BJ (cell line): ENCODE measurements around the gene KIRREL1. TPM values are rescaled to one million over a fixed set of nuclear protein-coding genes. Genes with fewer than 3 reads are reported as not detected.

Experiments used
- CTCF ChIA-PET: fragments of 350-600 bp; formaldehyde crosslinking; extraction: SDS; loops from one replicate; lab custom pipeline; 2021; ENCODE audit warnings: antibody characterized with exemption, inconsistent platforms; lab: Yijun Ruan, JAX
- POLR2A ChIA-PET: fragments of 300-600 bp; sonication (Branson Sonifier 250); formaldehyde crosslinking; extraction: SDS; loops from one replicate; lab custom pipeline; 2021; ENCODE audit warnings: antibody characterized with exemption; lab: Charles Lee
- DNase-seq: peaks from one replicate; pipeline ENCODE4 v3.0.0-alpha.2; 2011; ENCODE audit warnings: low read depth
- H3K27me3 ChIP-seq: 2 replicates; pipeline ENCODE4 v1.6.0; 2011; ENCODE audit warnings: low read length; ENCODE audit not compliant: control insufficient read depth, insufficient read depth
- H3K36me3 ChIP-seq: 2 replicates; pipeline ENCODE4 v1.5.1; 2011; ENCODE audit warnings: low read length; ENCODE audit not compliant: control insufficient read depth, insufficient read depth
- H3K4me3 ChIP-seq: 2 replicates; pipeline ENCODE4 v1.5.1; 2011; ENCODE audit warnings: low read depth, mild to moderate bottlenecking, control low read depth, low read length
- CTCF ChIP-seq: IDR thresholded peaks from 2 replicates; pipeline ENCODE4 v1.5.1; 2011; ENCODE audit warnings: low read depth, mild to moderate bottlenecking, control low read depth, inconsistent platforms, low read length, moderate library complexity; ENCODE audit not compliant: insufficient read depth
- polyA plus RNA-seq: library from polyadenylated mRNA; depleted of rRNA; stranded (reverse); fragments of >200 nt; gene quantifications from 2 replicates; pipeline ENCODE4 v1.2.3, GENCODE V29; 2011

The KIRREL1 gene
- polyA plus RNA-seq, 1 experiment: 65.1 TPM

GRCh38 chr1:158101455-158101854, 108.0 kb downstream of the KIRREL1 start:
- CTCF ChIA-PET: interaction anchor here (0.8 to 11.4 kb wide), 5 partner anchors 14 to 131 kb away, joined by 4 to 187 read pairs (median 5); no protein-coding TSS in a partner anchor
- POLR2A ChIA-PET: interaction anchor here (0.6 kb wide), 1 partner anchor 82 kb away, joined by 3 read pairs; no protein-coding TSS in a partner anchor
- no peak for DNase-seq

GRCh38 chr1:158101927-158102326, 108.5 kb downstream of the KIRREL1 start:
- POLR2A ChIA-PET: interaction anchor here (0.6 kb wide), 1 partner anchor 83 kb away, joined by 3 read pairs; no protein-coding TSS in a partner anchor
- CTCF ChIA-PET: interaction anchor here (0.8 to 11.4 kb wide), 5 partner anchors 14 to 132 kb away, joined by 4 to 187 read pairs (median 5); no protein-coding TSS in a partner anchor
- Histone ChIP-seq H3K36me3 (no peaks in the 10 kb centered on the region; the same call in 1 of the 2 replicates), H3K27me3 (peaks cover 1% of the 10 kb centered on the region; the same call in 1 of the 2 replicates), H3K4me3 (no peak overlapping the region)
- TF ChIP-seq CTCF: no peak
- DNase-seq: peak; percentile 21

More at GRCh38 chr1:158101455-158101854, 108.0 kb downstream of the KIRREL1 start:
- Histone ChIP-seq H3K27me3 (peaks cover 1% of the 10 kb centered on the region; the same call in 1 of the 2 replicates), H3K36me3 (peaks cover 2% of the 10 kb centered on the region), H3K4me3 (no peak overlapping the region)
- TF ChIP-seq CTCF: no peak

GRCh38 chr1:158102881-158103674, 109.6 kb downstream of the KIRREL1 start:
- Histone ChIP-seq H3K36me3 (no peaks in the 10 kb centered on the region), H3K4me3 (no peak overlapping the region), H3K27me3 (peaks cover 1% of the 10 kb centered on the region; the same call in 1 of the 2 replicates)
- no peak for DNase-seq
- TF ChIP-seq CTCF: no peak
- CTCF ChIA-PET: interaction anchor here (0.9 to 30.1 kb wide), 9 partner anchors 7 to 135 kb away, joined by 3 to 627 read pairs (median 11); partner anchors contain the start of gene KIRREL1
- POLR2A ChIA-PET: interaction anchor here (0.6 kb wide), 1 partner anchor 194 kb away, joined by 3 read pairs; no protein-coding TSS in a partner anchor

- Histone ChIP-seq H3K4me3 (no peak overlapping the region), H3K27me3 (peaks cover 1% of the 10 kb centered on the region; the same call in 1 of the 2 replicates), H3K36me3 (no peaks in the 10 kb centered on the region)
- no peak for DNase-seq
- ChIA-PET CTCF (interaction anchor here (0.9 to 30.1 kb wide), 11 partner anchors 8 to 136 kb away, joined by 3 to 627 read pairs (median 6); partner anchors contain the start of gene KIRREL1), POLR2A (no interaction called here)
- no peak for TF ChIP-seq CTCF
Measured at GRCh38 chr1:158103861-158104522, 110.5 kb downstream of the KIRREL1 start.
